Raji (cell line): Measurements from ENCODE around the gene CCDC24.

Source experiments
- POLR2A ChIP-seq: IDR thresholded peaks from 2 replicates; pipeline ENCODE4 v1.6.1; 2011; ENCODE audit warnings: low read depth, low read length, control low read depth; ENCODE audit not compliant: insufficient read depth

CCDC24 gene

DNA sequence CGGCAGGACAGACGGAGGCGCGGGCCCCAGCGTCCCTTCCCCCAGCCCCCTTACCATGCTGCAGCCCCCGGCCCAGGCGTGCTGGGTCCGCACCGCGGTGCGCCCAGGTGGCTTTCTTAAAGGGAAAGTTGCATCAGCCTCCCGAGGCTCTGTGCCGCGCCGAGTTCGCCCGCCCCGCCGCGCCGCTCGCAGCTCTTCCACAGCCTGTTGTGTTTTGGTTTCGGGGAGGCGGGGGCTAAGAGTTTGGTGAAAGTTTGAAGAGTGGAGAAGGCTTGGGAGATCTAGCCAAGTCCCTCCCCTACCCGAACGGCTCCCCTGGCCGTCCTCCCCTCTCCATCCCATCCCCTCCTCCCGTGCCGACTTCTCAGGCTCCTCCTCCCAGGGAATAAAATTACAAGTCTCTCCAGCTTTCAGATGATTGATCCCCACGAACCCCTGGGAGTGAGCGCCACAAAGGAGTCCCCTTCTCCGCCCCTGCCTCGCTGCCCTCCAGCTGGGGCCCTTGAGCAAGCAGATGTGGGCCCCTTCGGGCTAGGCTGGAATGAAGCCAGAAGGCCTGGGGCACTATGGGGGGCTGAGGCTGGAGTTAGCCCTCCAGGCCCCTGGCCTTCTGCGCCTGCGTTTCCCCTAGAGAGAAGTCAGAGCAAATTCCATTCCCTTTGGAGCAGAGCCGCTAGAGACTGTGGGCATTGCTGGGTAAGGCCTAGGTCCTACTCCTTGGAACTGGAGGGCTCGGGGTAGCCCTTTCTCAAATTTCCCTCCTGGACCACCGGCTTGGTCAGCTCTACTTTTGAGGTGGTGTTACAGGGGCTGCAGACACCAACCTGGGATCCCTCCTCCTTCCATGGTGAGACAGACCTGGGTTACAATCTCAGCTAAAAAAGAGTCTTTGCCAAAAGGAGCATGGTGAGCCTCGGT, 40.1 kb downstream of the CCDC24 start, which contains the start of gene SLC6A9:
Gene SLC6A9, minus strand, starts transcription at position 211 of the 918 bp plus-strand sequence. CDS start 7,185 bp downstream, outside the sequence.
- TF ChIP-seq POLR2A: no peak

DNA sequence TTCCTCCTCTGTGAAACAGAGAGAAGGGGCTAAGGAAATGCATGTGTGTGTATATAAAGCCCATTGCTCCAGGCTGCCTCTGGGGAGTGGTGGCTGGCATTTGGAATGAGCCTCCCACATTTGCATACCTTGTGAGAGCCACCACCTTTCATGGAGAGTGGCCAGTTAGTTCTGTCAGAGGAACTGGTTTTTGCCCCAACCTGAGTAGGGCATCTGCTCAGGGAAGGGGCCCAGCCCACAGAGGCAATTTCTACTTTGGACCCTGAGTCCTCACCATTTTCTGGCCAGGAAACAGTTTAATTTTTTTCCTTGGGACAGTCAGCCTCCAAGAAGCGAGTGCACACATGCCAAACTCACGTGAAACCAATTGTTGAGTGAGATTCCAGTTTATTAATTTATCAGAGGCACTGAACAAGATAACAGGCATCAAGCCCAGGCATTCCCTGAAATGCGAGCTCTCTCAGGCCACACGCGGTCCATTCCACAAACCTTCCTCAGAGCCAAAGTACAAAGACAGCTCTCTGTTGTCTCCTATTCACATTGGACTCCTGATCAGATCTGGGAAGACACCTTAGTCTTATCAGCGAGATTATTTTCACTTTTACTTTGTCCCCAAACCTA, 40.9 kb downstream of the CCDC24 start:
- 0 out of 2 replicates have a peak, but pooled peaks have one; percentile 29 for TF ChIP-seq POLR2A

DNA sequence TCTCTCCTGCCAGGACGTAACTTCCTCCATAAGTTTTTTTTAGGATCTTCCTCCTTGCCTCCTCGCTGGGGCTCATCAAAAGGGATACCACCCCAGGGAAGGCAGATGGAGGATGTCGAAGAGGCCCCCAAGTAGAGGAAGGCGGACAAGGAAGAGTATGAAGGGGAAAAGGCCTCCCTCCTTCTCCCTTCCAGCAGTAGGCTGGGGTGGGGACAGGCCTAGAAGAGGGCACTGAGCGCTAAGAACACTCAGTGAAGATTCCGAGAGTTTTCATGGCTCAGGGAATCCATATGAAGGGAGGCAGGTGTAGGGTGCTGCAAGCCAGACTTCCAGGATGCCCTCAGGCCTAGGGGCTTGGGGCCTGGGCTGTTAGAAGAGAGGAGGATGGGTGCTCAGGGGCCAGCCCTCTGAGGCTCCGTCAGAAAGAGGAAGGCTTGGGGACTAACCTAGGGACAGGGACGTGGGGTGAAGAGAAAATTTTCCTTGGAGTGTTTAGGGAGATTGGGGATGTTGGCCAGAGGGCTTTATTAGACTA, 41.7 kb downstream of the CCDC24 start:
- TF ChIP-seq POLR2A: no peak

DNA sequence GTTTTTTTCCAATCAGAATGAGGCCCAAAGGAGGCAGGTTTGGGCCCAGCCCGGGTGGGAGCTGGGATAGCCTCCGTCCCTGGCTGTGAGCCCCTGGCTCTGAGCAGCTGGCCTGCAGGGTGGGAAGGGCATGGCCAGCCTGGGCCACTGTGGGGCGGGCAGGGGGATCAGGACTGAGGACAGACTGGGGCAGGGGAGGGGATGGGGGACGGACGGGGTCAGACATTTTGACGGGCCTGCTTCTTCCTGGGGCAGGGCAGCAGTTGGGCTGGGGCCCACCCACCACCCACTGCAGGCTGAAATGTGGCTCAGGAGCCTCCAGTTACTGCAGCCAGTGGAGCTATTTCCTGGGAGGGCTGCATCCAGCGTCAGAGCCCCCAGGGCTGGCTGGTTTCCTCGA, 42.4 kb downstream of the CCDC24 start:
- no peak for TF ChIP-seq POLR2A

DNA sequence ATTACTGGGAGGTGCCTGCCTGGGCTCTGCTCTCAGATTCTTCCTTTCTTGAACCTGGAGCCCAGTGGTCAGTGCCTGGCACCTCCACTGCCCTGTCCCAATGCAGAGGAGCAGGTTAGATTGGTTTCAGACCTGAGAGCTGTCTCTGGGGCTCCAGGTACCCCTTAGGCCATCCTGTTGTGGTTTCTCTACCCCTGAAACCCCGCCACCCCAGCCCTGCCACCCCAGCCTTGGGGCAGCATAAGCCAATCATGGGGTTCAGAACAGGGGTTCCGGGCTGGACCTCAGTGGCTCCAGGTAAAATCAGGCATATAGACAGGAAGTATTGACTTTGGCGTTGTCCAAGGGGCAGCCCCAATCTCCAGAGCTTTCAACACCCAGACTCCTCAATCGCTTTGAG, 43.0 kb downstream of the CCDC24 start:
- no peak for TF ChIP-seq POLR2A

DNA sequence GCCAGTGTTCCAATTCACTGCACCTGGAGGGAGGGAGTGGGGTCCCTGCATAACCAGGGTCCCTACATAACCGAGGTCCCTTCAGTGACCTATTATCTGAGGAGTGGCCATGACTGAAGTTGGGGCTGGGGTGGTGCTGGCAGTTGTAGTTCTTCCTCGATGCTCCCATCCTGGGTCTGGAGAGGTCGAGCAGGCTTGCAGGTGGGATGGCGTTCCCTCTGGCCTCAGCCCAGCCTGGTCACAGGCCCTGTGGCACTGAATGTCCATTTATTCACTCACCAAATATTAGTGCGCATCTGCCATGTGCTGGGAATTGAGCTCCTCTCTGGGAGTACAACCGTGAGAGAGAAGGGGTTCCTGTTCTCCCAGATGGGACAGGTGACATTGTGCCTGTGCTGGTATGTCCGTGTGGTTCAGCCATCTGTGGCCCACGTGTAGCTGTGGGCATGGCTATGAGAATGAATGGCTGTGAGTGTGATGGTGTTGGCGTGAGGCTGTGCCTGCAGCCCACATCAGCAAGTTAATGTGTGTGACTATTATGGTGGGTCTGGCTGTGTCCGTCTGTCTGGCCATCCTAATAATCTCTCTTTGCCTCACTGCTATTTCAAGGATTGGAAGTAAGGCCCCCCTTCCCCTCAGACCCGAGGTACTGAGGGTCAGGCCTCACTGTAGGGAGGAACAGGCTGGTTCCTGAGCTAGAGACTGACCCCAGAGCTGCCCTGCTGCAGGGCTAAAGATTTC, 43.7 kb downstream of the CCDC24 start:
- no peak; the same call in 1 of the 2 replicates for TF ChIP-seq POLR2A

DNA sequence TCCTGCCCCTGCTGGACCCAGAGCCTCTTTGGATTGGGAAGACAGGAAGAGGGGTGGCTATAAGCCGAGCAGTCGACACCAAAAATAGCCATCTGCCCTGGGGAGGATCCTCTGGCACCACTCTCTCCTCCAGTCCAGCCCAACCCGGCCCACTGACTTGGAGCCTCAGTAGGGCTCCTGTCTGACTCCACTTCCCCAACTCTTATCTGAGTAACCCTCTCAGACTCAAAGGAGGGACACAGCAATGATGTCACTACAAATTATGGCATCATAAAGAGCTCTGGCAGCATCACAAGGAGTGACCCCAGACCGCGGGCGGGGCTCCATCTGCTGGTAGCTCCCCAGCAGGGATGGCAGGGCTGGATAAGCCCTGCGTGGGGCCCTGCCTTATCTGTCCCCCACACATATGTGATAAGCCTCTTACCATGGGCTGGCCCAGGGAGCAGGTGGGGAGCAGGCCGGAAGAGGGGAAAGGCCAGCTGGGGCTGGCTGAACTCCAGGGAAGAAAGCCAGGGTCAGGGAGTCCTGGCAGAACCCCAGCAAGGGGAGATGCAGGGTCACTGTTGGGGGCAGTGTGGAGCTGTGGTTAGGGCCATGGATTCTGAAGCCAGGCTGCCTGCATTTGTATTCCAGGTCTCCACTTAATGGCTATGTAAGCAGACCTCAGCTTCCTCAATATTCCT, 44.5 kb downstream of the CCDC24 start:
- TF ChIP-seq POLR2A: no peak

DNA sequence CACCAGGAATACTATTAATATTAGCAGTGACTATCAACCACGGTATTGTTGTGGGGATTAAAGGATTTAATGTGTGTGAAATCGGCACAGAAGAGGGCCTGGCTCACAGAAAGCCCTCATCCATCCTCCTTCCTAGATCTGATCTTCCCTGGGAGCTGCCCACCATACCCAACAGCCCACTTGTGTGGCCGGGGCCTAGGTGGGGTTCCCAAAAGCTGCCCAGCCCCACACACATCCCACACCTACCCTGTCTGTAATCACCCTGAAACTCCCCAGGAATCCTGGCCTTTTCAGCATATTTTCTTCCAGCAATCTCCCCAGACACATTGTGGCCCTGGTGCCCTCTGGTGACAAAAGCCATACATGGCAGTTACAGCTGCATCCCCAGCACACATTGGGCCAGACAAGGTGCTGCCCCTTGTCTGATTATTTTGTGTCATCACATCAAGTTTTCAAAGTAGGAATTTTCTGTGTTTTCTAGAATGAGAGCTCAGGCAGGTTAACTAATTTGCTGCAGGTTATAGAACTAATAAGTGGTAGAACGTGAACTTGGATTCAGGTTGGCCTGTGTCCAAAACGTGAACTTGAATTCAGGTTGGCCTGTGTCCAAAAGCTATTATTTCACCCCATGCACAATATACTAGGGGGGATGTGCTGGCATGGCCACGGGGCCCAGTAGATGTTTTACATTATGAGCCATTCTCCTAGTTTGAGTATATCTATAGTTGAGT, 45.2 kb downstream of the CCDC24 start:
- TF ChIP-seq POLR2A: no peak

DNA sequence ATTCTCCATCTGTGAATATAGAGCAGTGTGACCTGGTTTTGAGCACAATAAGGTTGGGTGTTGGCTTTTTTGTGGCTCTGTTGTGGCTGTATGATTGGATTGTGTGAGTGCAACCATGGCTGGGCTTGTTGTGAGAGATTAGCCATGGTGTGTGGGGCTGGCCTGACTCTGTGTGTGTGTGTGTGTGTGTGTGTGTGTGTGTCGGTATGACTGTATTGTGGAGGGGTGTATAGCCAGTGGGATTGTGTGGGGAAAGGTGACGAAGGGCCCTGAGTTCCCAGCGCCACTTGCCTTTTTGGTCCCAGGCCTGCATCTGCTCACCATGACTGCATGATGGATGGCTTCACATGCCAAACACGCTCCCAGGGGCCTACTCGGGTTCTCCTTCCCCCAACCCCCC, 45.8 kb downstream of the CCDC24 start:
- no peak for TF ChIP-seq POLR2A

DNA sequence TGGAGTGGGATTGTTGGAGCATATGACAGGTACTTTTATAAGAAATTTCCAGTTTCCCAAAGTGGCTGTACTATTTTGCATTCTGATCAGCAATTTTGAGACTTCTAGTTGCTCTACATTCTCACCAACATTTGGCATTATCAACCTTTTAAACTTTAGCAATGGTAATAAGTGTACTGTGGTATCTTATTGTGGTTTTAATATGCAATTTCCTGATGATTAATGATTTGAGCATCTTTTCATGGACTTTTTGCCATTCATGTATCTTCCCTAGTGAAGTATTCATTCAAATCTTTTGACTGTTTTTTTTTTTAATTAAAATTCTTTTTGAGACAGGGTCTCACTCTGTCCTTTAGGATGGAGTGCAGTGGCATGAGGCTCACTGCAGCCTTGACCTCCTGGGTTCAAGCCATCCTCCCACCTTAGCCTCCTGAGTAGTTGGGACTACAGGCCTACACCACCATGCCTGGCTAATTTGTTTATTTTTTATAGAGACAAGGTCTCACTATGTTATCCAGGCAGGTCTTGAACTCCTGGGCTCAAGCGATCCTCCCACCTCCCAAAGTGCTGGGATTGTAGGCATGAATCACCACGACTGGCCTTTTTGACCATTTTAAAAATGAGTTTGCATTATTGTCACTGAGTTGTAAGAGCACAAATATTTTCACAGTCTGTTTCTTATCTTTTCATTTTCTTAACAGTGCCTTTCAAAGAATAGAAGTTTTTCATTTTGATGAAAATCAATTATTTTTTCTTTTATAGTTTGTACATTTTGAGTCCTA, 47.7 kb downstream of the CCDC24 start:
- no peak for TF ChIP-seq POLR2A

DNA sequence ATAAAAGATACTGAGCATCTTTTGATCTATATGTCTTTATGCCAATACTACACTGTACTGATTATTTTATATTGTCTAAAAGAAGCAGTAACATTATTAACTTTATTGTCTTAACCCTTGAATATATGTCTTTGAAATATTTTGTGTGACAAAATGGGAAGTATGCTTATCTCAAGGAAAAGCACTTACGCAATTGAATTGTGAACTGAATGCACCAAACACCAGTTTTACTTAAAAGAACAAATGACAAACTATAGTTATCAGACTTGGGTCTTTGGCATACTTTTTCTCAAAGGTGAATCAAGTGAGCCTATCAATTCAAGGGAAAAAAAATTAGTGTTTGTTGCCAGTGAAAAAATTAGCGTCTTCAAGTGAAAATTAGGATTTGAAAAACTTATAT, 49.0 kb downstream of the CCDC24 start:
- TF ChIP-seq POLR2A: no peak

DNA sequence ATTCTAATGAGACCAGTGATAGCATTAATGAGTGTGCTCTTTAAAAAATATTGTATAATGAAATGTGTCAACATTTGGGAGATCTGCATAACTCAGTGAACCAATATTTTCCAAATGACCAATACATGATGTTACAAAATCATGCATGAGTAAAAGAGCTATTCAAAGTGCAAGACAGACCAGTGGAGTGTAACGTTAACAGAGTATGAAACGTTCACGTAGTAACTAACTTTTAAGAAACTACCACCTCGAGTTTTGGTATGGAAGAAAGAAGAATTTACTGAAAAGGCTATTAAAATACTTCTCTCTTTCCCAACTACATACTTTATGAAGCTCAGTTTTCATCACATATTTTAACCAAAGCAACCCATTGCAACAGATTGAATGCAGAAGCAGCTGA, 49.4 kb downstream of the CCDC24 start:
- no peak for TF ChIP-seq POLR2A

DNA sequence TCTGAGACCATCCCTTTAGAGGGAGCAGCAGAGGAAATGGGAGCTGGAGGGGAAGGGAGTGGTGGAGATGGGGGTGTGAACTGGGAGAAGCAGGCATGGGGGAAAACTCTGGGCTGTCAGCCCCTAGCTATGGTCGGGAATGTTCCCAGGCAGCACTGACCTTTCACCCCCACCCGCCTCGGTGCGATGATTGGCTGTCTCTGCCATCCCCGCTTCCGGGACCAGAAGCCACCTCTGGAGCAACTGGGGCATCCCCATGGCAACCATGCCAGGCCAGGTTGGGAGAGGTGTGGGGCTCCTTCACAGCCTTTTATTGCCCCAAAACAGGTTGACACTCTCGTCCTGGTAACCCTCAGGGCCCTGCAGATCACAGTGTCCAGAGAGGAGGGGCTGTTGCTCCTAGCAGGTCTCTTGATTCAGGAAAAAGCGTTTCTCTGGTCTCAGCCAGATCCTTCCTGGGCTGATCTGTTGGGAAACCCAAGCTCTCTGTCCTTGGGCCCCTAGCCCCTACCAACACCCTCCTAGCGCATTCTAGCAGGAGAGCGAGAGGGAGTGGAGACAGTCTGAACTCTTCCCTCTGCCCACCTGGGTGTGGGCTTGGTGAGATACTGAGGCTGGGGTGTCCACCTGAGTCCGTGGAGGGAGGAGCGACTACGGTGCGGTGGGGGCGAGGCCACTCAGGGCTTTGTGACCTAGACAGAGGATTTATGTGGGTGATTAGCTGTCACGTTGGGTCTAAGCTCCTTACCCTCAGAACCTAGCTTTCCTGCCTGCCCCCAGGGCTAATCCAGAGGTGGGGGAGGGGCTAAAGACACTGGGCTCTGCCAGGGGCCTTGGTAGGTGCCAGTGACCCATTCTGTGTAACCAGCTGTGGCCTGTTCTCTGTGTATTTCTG, 52.0 kb downstream of the CCDC24 start:
- no peak for TF ChIP-seq POLR2A
